AG04450 (cell line): ENCODE measurements around the gene PGM2. TPM values are rescaled to one million over a fixed set of nuclear protein-coding genes. Genes with fewer than 3 reads are reported as not detected.

ENCODE experiments used
- CTCF ChIA-PET: fragments of 300-600, 350-600 bp; formaldehyde crosslinking; extraction: SDS; loops from one replicate; lab custom pipeline; 2022; ENCODE audit warnings: antibody characterized with exemption, inconsistent platforms; lab: Charles Lee
- POLR2A ChIA-PET: fragments of 350-600 bp; formaldehyde crosslinking; extraction: SDS; loops from one replicate; lab custom pipeline; 2021; ENCODE audit warnings: antibody characterized with exemption, inconsistent platforms; lab: Yijun Ruan, JAX
- DNase-seq: peaks from one replicate; pipeline ENCODE4 v3.0.0-alpha.2; 2011; ENCODE audit warnings: low read depth, low spot score
- H3K27ac ChIP-seq: one replicate; pipeline ENCODE4 v1.5.1; 2012; ENCODE audit warnings: low read depth, low read length, control low read depth
- H3K27me3 ChIP-seq: one replicate; pipeline ENCODE4 v1.6.0; 2012; ENCODE audit warnings: low read length; ENCODE audit not compliant: control insufficient read depth, insufficient read depth
- H3K4me3 ChIP-seq: 2 replicates; pipeline ENCODE4 v1.5.1; 2011; ENCODE audit warnings: mild to moderate bottlenecking, low read depth, low read length, control low read depth
- H3K9me3 ChIP-seq: 2 replicates; pipeline ENCODE4 v1.5.1; 2012; ENCODE audit warnings: low read length; ENCODE audit not compliant: control insufficient read depth, insufficient read depth
- CTCF ChIP-seq: IDR thresholded peaks from 2 replicates; pipeline ENCODE4 v1.5.1; 2011; ENCODE audit warnings: low read depth, low read length, control low read depth, inconsistent platforms
- polyA plus RNA-seq: library from polyadenylated mRNA; depleted of rRNA; stranded (reverse); fragments of >200 nt; gene quantifications from 2 replicates; pipeline ENCODE4 v1.2.3, GENCODE V29; 2011

The PGM2 gene
- polyA plus RNA-seq, 1 experiment: 24.1 TPM

- Histone ChIP-seq H3K27me3 (peaks cover 31% of the 10 kb centered on the region), H3K4me3 (no peak overlapping the region), H3K9me3 (no peaks in the 10 kb centered on the region), H3K27ac (no peak overlapping the region)
- TF ChIP-seq CTCF: no peak
- POLR2A ChIA-PET: no interaction called here
- CTCF ChIA-PET: no interaction called here
- no peak for DNase-seq
These were observed 37.7 kb upstream of the PGM2 start for GRCh38 chr4:37788819-37789218.

- no peak for DNase-seq
- TF ChIP-seq CTCF: no peak
- Histone ChIP-seq H3K9me3 (no peaks in the 10 kb centered on the region), H3K27ac (no peak overlapping the region), H3K4me3 (no peak overlapping the region), H3K27me3 (peaks cover 17% of the 10 kb centered on the region)
- POLR2A ChIA-PET: no interaction called here
- CTCF ChIA-PET: interaction anchor here (0.5 kb wide), 1 partner anchor 40 kb away, joined by 4 read pairs; no protein-coding TSS in a partner anchor
These were observed 34.2 kb upstream of the PGM2 start for GRCh38 chr4:37792241-37792640.

- H3K27ac ChIP-seq: no peak overlapping the region
- no peak for DNase-seq
- peaks cover 17% of the 10 kb centered on the region for H3K27me3 ChIP-seq
- H3K4me3 ChIP-seq: no peak overlapping the region
- ChIA-PET POLR2A (no interaction called here), CTCF (interaction anchor here (2.4 to 2.5 kb wide), 2 partner anchors 10 to 191 kb away, joined by 14 to 23 read pairs; no protein-coding TSS in a partner anchor)
- no peaks in the 10 kb centered on the region for H3K9me3 ChIP-seq
- TF ChIP-seq CTCF: peak; percentile 61
These were observed 32.9 kb upstream of the PGM2 start for GRCh38 chr4:37793562-37793961.

GRCh38 chr4:37794056-37794455 is 32.4 kb upstream of the PGM2 start:
- no peak for DNase-seq
- ChIA-PET CTCF (interaction anchor here (2.4 to 2.5 kb wide), 2 partner anchors 10 to 192 kb away, joined by 14 to 23 read pairs; no protein-coding TSS in a partner anchor), POLR2A (no interaction called here)
- Histone ChIP-seq H3K9me3 (no peaks in the 10 kb centered on the region), H3K27me3 (peaks cover 15% of the 10 kb centered on the region), H3K27ac (no peak overlapping the region), H3K4me3 (no peak overlapping the region)
- TF ChIP-seq CTCF: no peak

- H3K9me3 ChIP-seq: no peaks in the 10 kb centered on the region
- DNase-seq: no peak
- ChIA-PET CTCF (interaction anchor here (1.1 to 2.5 kb wide), 4 partner anchors 8 to 240 kb away, joined by 4 to 23 read pairs (median 10); no protein-coding TSS in a partner anchor), POLR2A (no interaction called here)
- TF ChIP-seq CTCF: no peak
- no peak overlapping the region for H3K4me3 ChIP-seq
- peaks cover 12% of the 10 kb centered on the region for H3K27me3 ChIP-seq
- H3K27ac ChIP-seq: no peak overlapping the region
These were observed 30.8 kb upstream of the PGM2 start for GRCh38 chr4:37795581-37796195.
